Neural progenitor cell (in vitro differentiated cells): ENCODE data around the gene ACOX3. TPM values are rescaled to one million over a fixed set of nuclear protein-coding genes. Genes with fewer than 3 reads are reported as not detected.
"Not testable (repeated sequence)": the region's sequence is repeated elsewhere in the genome, so short reads cannot be mapped to it uniquely, and the experiment has no call there.

Source experiments
- DNase-seq: peaks from one replicate; pipeline ENCODE4 v3.0.0-alpha.2; 2016; ENCODE audit warnings: low spot score
- H2AFZ ChIP-seq: fragments of 200-600 bp; sonication (generic); replicated peaks from 2 replicates; pipeline ENCODE4 v1.6.1; 2016; ENCODE audit warnings: antibody characterized with exemption
- H3F3A ChIP-seq: fragments of 200-600 bp; sonication (generic); 2 replicates; pipeline ENCODE4 v1.6.1; 2016; ENCODE audit warnings: antibody characterized with exemption, low read depth
- H3K27ac ChIP-seq: fragments of 200-600 bp; sonication (generic); 2 replicates; pipeline ENCODE4 v1.5.1; 2016; ENCODE audit warnings: mild to moderate bottlenecking
- H3K27me3 ChIP-seq: fragments of 200-600 bp; sonication (generic); 2 replicates; pipeline ENCODE4 v1.6.1; 2016; ENCODE audit warnings: mild to moderate bottlenecking, moderate library complexity
- H3K36me3 ChIP-seq: fragments of 200-600 bp; sonication (generic); 2 replicates; pipeline ENCODE4 v1.5.1; 2016
- H3K4me1 ChIP-seq: fragments of 200-600 bp; sonication (generic); 2 replicates; pipeline ENCODE4 v1.6.1; 2016; ENCODE audit warnings: mixed run types
- H3K4me2 ChIP-seq: fragments of 200-600 bp; sonication (generic); 2 replicates; pipeline ENCODE4 v1.6.1; 2016
- H3K4me3 ChIP-seq: fragments of 200-600 bp; sonication (generic); 2 replicates; pipeline ENCODE4 v1.5.1; 2016
- H3K79me2 ChIP-seq: fragments of 200-600 bp; sonication (generic); 2 replicates; pipeline ENCODE4 v1.6.1; 2016; ENCODE audit warnings: low read depth
- H3K9ac ChIP-seq: fragments of 200-600 bp; sonication (generic); 2 replicates; pipeline ENCODE4 v1.6.1; 2016
- H3K9me3 ChIP-seq: fragments of 200-600 bp; sonication (generic); 2 replicates; pipeline ENCODE4 v1.5.1; 2016; ENCODE audit warnings: low read depth
- H4K20me1 ChIP-seq: fragments of 200-600 bp; sonication (generic); 2 replicates; pipeline ENCODE4 v1.6.1; 2016; ENCODE audit warnings: low read depth
- H3K27ac Mint-ChIP-seq: 3 replicates; pipeline ENCODE4 v1.8.0; 2021; ENCODE audit warnings: mixed read lengths
- H3K27me3 Mint-ChIP-seq: 2 replicates; pipeline ENCODE4 v1.8.0; 2022; ENCODE audit warnings: low read depth, mild to moderate bottlenecking, inconsistent platforms, moderate library complexity, mixed read lengths; ENCODE audit not compliant: insufficient read depth
- H3K36me3 Mint-ChIP-seq: 3 replicates; pipeline ENCODE4 v1.8.0; 2021; ENCODE audit warnings: mixed read lengths
- H3K4me1 Mint-ChIP-seq: 3 replicates; pipeline ENCODE4 v1.8.0; 2021; ENCODE audit warnings: mixed read lengths
- H3K4me3 Mint-ChIP-seq: 3 replicates; pipeline ENCODE4 v1.8.0; 2021; ENCODE audit warnings: mild to moderate bottlenecking, moderate library complexity, mixed read lengths
- H3K9me3 Mint-ChIP-seq: 3 replicates; pipeline ENCODE4 v1.8.0; 2020; ENCODE audit warnings: mixed read lengths
- EZH2 ChIP-seq: fragments of 200-600 bp; sonication (generic); IDR thresholded peaks from 2 replicates; pipeline ENCODE4 v1.6.1; 2017; ENCODE audit warnings: antibody characterized with exemption, mild to moderate bottlenecking, moderate library complexity
- EZH2phosphoT487 ChIP-seq: fragments of 200-600 bp; sonication (generic); IDR thresholded peaks from 2 replicates; pipeline ENCODE4 v1.6.1; 2017; ENCODE audit warnings: antibody characterized with exemption
- total RNA-seq: library from RNA; depleted of rRNA; stranded (reverse); fragments of >200 nt; gene quantifications from 2 replicates; pipeline ENCODE4 v1.2.3, GENCODE V29; 2015; ENCODE audit warnings: low replicate concordance
- TF ChIP-seq, protein P1 (sequence below): fragments of 200-600 bp; sonication (generic); IDR thresholded peaks from 2 replicates; pipeline ENCODE4 v1.5.1; 2017; ENCODE audit warnings: antibody characterized with exemption, mild to moderate bottlenecking

ACOX3 gene
- total RNA-seq, 1 donor from 2014 or later = 14.0 TPM

DNA sequence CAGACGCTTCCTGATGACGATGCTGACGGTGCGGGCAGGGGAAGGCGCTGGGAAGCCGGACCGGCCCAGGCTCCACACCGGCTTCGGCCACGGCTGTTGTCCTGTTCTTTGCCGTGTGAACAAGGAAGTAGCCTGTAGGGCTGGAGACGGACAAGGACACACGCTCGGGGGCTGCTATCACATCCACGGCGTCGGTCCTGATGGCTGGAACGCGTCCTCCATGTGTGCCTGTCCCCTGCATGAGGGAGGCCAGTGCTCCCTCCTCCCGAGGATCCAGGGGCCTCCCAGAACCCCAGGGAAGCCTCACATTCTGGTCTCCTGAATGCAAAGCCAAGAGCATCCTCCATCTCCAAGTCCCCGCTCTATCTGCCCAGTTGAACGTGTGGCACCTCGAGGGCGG lies 53.8 kb downstream of the ACOX3 start:
- TF ChIP-seq EZH2 (no peak), EZH2phosphoT487 (no peak)
- TF ChIP-seq, protein P1, sequence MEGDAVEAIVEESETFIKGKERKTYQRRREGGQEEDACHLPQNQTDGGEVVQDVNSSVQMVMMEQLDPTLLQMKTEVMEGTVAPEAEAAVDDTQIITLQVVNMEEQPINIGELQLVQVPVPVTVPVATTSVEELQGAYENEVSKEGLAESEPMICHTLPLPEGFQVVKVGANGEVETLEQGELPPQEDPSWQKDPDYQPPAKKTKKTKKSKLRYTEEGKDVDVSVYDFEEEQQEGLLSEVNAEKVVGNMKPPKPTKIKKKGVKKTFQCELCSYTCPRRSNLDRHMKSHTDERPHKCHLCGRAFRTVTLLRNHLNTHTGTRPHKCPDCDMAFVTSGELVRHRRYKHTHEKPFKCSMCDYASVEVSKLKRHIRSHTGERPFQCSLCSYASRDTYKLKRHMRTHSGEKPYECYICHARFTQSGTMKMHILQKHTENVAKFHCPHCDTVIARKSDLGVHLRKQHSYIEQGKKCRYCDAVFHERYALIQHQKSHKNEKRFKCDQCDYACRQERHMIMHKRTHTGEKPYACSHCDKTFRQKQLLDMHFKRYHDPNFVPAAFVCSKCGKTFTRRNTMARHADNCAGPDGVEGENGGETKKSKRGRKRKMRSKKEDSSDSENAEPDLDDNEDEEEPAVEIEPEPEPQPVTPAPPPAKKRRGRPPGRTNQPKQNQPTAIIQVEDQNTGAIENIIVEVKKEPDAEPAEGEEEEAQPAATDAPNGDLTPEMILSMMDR = no peak
- no peaks in the 10 kb centered on the region for H4K20me1 ChIP-seq
- no peak overlapping the region for H3K9ac ChIP-seq
- Mint-ChIP-seq H3K27me3 (peaks cover 6% of the 10 kb centered on the region), H3K4me3 (no peak overlapping the region), H3K36me3 (peaks cover 10% of the 10 kb centered on the region), H3K9me3 (no peaks in the 10 kb centered on the region), H3K4me1 (peaks cover 18% of the 10 kb centered on the region), H3K27ac (no peak overlapping the region)
- H3K4me3 ChIP-seq = no peak overlapping the region
- no peaks in the 10 kb centered on the region for H3K9me3 ChIP-seq
- no peaks in the 10 kb centered on the region for H3K36me3 ChIP-seq
- H3K79me2 ChIP-seq = no peaks in the 10 kb centered on the region
- DNase-seq = no peak
- no peak overlapping the region for H2AFZ ChIP-seq
- no peak overlapping the region for H3K27ac ChIP-seq
- H3K27me3 ChIP-seq = no peaks in the 10 kb centered on the region
- no peaks in the 10 kb centered on the region for H3F3A ChIP-seq
- H3K4me1 ChIP-seq = no peaks in the 10 kb centered on the region
- H3K4me2 ChIP-seq = no peak overlapping the region

DNA sequence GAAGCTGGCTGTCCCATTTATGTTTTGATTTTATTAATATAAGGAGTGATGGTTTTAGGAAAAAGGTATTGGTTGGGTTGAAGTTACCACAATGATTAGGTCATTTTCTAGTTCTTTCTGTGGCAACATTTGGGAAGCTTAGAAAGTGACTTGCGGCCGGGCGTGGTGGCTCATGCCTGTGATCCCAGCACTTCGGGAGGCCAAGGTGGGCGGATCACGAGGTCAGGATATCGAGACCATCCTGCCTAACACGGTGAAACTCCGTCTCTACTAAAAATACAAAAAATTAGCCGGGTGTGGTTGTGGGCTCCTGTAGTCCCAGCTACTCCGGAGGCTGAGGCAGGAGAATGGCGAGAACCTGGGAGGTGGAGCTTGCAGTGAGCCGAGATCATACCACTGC lies 54.4 kb downstream of the ACOX3 start:
- not testable (repeated sequence) for H3K27ac ChIP-seq, H3K4me3 Mint-ChIP-seq, H3K4me2 ChIP-seq, H3F3A ChIP-seq, H4K20me1 ChIP-seq, H3K27ac Mint-ChIP-seq, H3K27me3 ChIP-seq, H3K27me3 Mint-ChIP-seq, H3K9me3 ChIP-seq, H3K9ac ChIP-seq, H3K9me3 Mint-ChIP-seq, H3K4me1 ChIP-seq, H2AFZ ChIP-seq, H3K4me3 ChIP-seq, H3K36me3 ChIP-seq, DNase-seq, H3K79me2 ChIP-seq
- Mint-ChIP-seq H3K36me3 (peaks cover 14% of the 10 kb centered on the region), H3K4me1 (peaks cover 16% of the 10 kb centered on the region)

DNA sequence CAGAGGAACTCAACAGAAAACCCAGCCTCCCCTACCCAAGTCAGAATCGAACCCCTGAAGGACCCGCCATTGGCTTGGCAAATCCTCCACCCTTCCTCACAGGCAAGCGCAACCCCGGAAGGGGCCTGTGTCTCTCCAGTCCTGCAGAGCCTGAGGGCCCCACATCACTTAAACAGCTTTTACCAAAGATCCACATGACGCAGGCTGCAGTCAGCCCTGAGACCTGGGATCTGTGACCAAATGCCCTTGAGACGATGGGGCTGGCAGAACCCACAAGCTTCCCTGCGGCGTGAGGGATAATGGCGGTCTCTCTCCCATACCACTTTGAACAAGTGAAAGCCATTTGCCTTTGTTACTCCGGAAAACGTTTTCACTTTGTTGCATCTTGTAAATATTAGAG lies 54.9 kb downstream of the ACOX3 start:
- H3K9ac ChIP-seq = no peak overlapping the region
- H3K9me3 ChIP-seq = no peaks in the 10 kb centered on the region
- no peaks in the 10 kb centered on the region for H3F3A ChIP-seq
- H4K20me1 ChIP-seq = no peaks in the 10 kb centered on the region
- peaks cover 14% of the 10 kb centered on the region for H3K4me1 Mint-ChIP-seq
- H3K4me1 ChIP-seq = no peaks in the 10 kb centered on the region
- H3K36me3 ChIP-seq = no peaks in the 10 kb centered on the region
- H3K4me2 ChIP-seq = no peak overlapping the region
- H3K4me3 Mint-ChIP-seq = no peak overlapping the region
- H3K27ac ChIP-seq = no peak overlapping the region
- H3K27me3 ChIP-seq = no peaks in the 10 kb centered on the region
- H2AFZ ChIP-seq = no peak overlapping the region
- no peaks in the 10 kb centered on the region for H3K9me3 Mint-ChIP-seq
- H3K79me2 ChIP-seq = no peaks in the 10 kb centered on the region
- peaks cover 12% of the 10 kb centered on the region for H3K36me3 Mint-ChIP-seq
- no peak overlapping the region for H3K4me3 ChIP-seq
- TF ChIP-seq, protein P1 = no peak
- TF ChIP-seq EZH2phosphoT487 (no peak), EZH2 (no peak)
- H3K27ac Mint-ChIP-seq = no peak overlapping the region
- DNase-seq = no peak
- peaks cover 6% of the 10 kb centered on the region for H3K27me3 Mint-ChIP-seq

DNA sequence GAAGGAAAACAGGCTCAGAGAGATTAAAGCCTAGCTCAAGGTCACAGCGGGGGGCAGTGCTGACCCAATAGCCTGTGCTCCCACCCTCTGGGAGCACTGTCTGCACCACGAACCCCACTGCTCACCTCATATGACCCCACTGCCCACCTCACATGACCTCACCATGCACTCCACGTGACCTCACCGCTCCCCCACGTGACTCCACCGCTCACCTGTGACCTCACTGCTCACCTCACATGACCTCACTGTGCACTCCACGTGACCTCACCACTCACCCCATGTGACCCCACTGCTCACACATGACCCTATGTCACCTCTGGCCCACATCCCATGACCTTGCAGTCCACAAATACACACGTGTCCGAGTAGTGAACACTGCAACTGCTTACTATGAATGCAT lies 55.4 kb downstream of the ACOX3 start:
- Histone ChIP-seq H2AFZ (no peak overlapping the region), H3F3A (no peaks in the 10 kb centered on the region), H3K27me3 (no peaks in the 10 kb centered on the region), H3K4me1 (no peaks in the 10 kb centered on the region), H3K4me3 (no peak overlapping the region), H3K79me2 (no peaks in the 10 kb centered on the region), H3K4me2 (no peak overlapping the region), H3K27ac (no peak overlapping the region), H3K9ac (no peak overlapping the region), H3K36me3 (no peaks in the 10 kb centered on the region), H3K9me3 (no peaks in the 10 kb centered on the region), H4K20me1 (no peaks in the 10 kb centered on the region)
- H3K4me1 Mint-ChIP-seq = peaks cover 14% of the 10 kb centered on the region
- no peaks in the 10 kb centered on the region for H3K9me3 Mint-ChIP-seq
- H3K27ac Mint-ChIP-seq = no peak overlapping the region
- TF ChIP-seq EZH2phosphoT487 (no peak), EZH2 (no peak)
- TF ChIP-seq, protein P1 = no peak
- H3K4me3 Mint-ChIP-seq = no peak overlapping the region
- no peak for DNase-seq
- H3K36me3 Mint-ChIP-seq = peaks cover 12% of the 10 kb centered on the region
- peaks cover 6% of the 10 kb centered on the region for H3K27me3 Mint-ChIP-seq
